ENCODE data around the gene ARF3. TPM values are rescaled to one million over a fixed set of nuclear protein-coding genes. Genes with fewer than 3 reads are reported as not detected.

The ARF3 gene
- total and polyA plus RNA-seq, 9 of the 15 experiments (the other 6 are each of a cell fraction or from before 2014, with no cell fraction given): 5.9 to 170 (median 64.4) TPM

DNA sequence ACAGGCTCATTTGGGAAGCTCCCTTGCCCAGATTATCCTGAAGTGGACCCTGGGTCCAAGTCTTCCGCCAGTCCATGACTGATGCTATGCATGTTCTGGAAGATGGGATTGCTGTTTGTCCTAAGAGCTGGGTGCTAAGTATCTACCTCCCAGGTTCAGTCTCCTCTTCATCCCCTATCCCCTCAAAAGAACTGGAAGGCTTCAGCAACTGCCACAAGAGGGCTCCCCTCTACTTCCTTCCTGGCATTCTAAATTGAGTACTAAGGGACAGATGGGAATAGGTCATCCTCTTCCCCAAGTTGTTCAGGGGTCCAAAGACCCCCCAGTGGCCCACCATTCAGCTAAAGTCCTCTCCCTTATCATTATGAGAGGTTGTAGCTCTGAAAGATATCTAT is 23.0 kb downstream of the ARF3 start:
- H3K36me3 ChIP-seq (ENCODE audit: control insufficient read depth, insufficient read depth, low read length): peaks cover 85% of the 10 kb centered on the region
- TF ChIP-seq ARID2 (IDR thresholded peaks at IDR 0.05) (no peak), ZKSCAN8 (CRISPR knock-in tag; IDR thresholded peaks at IDR 0.05) (no peak), RAD21 (CRISPR knock-in tag; conservative IDR thresholded peaks at IDR 0.05 in 1 of 2, IDR thresholded peaks at IDR 0.05 in 1 of 2) (peak in 1 of 2 experiments; percentile 28; a peak in 1 of 4 replicates), CTCF (IDR thresholded peaks at IDR 0.05 in 2 of 3, conservative IDR thresholded peaks at IDR 0.05 in 1 of 3; ENCODE audit: insufficient read depth in 2 of 3, low read depth in 1 of 3, low read length in 3 of 3) (peak; percentile 36 to 56 (median 49); a peak in 3 of 6 replicates), PBX2 (CRISPR knock-in tag; IDR thresholded peaks at IDR 0.05; ENCODE audit: low read depth) (no peak), PBX2 (tag; conservative IDR thresholded peaks at IDR 0.05; ENCODE audit: low read depth) (no peak)
- H2AFZ ChIP-seq (ENCODE audit: low read depth, low read length): no peak overlapping the region
- CTCF ChIA-PET (ENCODE audit: low intra/inter-chr PET ratio): interaction anchor here (1.0 kb wide), 1 partner anchor 181 kb away, joined by 3 read pairs; no protein-coding TSS in a partner anchor
- no peak overlapping the region for H3K4me2 ChIP-seq (ENCODE audit: insufficient read depth, low read length)
- no peaks in the 10 kb centered on the region; a peak in 1 of 5 replicates for H3K4me1 ChIP-seq (replicated peaks in 1 of 2; ENCODE audit: control insufficient read depth in 2 of 2, insufficient read depth in 2 of 2, low read length in 2 of 2)
- WGBS (ENCODE audit: insufficient coverage, low coverage, missing lambda C conversion rate): 100% methylated on average over 1 of the region's 1 CpG
- H3K9ac ChIP-seq (ENCODE audit: insufficient read depth in 1 of 2, low read depth in 2 of 2, low read length in 2 of 2): no peak overlapping the region
- DNase-seq (ENCODE audit: extremely low read depth in 1 of 4, low spot score in 3 of 4): peak; percentile 25 to 38 (median 32)
- H3K9me1 ChIP-seq (ENCODE audit: control insufficient read depth, insufficient read depth, low read length): peaks cover 4% of the 10 kb centered on the region
- H3K9me3 ChIP-seq (replicated peaks; ENCODE audit: control insufficient read depth, insufficient read depth, low read depth, low read length): no peaks in the 10 kb centered on the region
- ATAC-seq: peak; percentile 56; the same call in 2 of the 3 replicates
- in situ Hi-C loops (cut with MboI): no loop called here
- FAIRE-seq: no peak
- BruUV-seq (replicated peaks): no TSS peak
- POLR2A ChIA-PET: interaction anchor here (0.6 to 2.1 kb wide), 2 partner anchors 12 to 13 kb away, joined by 3 to 6 read pairs; no protein-coding TSS in a partner anchor
- no peak overlapping the region for H3K27ac ChIP-seq (ENCODE audit: extremely low read depth, low read depth, low read length)
- no peak overlapping the region for H3K4me3 ChIP-seq
- intact Hi-C loops (cut with micrococcal nuclease): loop anchor here (5.0 kb wide), 1 partner anchor 53 kb away; no protein-coding TSS in a partner anchor
- H4K20me1 ChIP-seq (replicated peaks; ENCODE audit: control insufficient read depth, insufficient read depth, low read length): peaks cover 10% of the 10 kb centered on the region; the same call in 1 of the 2 replicates
- H3K27me3 ChIP-seq (ENCODE audit: control insufficient read depth in 2 of 2, insufficient read depth in 2 of 2, low read length in 2 of 2): no peaks in the 10 kb centered on the region
- H3K79me2 ChIP-seq (ENCODE audit: control insufficient read depth, insufficient read depth, low read length): no peaks in the 10 kb centered on the region

Measured in K562 (cell line).